HG03159 (cell line): ENCODE results near the gene IL9R.
"Not testable (repeated sequence)": the region's sequence is repeated elsewhere in the genome, so short reads cannot be mapped to it uniquely, and the experiment has no call there.

ENCODE experiments used
- ATAC-seq: cut with Tn5 transposase; IDR thresholded peaks from one replicate; pipeline ENCODE4 v1.9.1; 2021; ENCODE audit warnings: mild to moderate bottlenecking, moderate library complexity; ENCODE audit not compliant: unreplicated experiment

The IL9R gene, protein sequence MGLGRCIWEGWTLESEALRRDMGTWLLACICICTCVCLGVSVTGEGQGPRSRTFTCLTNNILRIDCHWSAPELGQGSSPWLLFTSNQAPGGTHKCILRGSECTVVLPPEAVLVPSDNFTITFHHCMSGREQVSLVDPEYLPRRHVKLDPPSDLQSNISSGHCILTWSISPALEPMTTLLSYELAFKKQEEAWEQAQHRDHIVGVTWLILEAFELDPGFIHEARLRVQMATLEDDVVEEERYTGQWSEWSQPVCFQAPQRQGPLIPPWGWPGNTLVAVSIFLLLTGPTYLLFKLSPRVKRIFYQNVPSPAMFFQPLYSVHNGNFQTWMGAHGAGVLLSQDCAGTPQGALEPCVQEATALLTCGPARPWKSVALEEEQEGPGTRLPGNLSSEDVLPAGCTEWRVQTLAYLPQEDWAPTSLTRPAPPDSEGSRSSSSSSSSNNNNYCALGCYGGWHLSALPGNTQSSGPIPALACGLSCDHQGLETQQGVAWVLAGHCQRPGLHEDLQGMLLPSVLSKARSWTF

DNA sequence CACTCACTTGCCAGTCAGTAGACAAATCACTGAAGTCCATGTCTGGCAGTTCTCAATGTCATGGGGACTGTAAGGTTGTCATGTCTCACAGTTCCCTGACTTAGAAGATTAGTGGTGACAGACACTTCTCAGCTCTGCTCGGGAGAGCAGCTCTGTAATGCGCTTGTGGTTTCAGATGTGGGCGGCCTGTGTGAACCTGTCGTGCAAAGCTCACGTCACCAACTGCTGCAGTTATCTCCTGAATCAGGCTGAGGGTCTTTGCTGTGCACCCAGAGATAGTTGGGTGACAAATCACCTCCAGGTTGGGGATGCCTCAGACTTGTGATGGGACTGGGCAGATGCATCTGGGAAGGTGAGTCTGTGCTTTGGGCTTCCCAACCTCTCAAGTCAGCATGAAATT, at the start of gene IL9R:
IL9R (plus strand) TSS at position 261 of the 400 bp plus-strand sequence; CDS start at position 325, 64 bp downstream.
- ATAC-seq = peak; percentile 64

DNA sequence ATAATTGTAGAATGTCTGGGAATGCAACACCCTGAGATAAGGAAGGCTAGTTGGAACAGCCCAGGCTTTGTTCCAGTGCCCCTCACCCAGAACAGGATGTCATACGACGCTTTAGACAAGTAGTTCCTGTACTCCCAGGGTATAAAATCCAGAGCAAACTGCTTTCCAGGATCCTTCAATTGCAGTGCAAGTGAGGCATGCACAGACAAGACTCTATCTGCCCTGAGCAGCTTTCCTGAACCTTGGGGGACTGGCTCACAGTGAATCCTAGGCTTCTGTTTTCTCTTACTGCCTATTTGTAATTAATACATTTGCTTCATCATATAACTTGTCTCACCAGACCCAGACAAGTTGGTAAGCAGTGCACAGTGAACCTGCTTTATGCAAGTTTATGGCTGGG, 48.4 kb upstream of the IL9R start:
- no peak for ATAC-seq

DNA sequence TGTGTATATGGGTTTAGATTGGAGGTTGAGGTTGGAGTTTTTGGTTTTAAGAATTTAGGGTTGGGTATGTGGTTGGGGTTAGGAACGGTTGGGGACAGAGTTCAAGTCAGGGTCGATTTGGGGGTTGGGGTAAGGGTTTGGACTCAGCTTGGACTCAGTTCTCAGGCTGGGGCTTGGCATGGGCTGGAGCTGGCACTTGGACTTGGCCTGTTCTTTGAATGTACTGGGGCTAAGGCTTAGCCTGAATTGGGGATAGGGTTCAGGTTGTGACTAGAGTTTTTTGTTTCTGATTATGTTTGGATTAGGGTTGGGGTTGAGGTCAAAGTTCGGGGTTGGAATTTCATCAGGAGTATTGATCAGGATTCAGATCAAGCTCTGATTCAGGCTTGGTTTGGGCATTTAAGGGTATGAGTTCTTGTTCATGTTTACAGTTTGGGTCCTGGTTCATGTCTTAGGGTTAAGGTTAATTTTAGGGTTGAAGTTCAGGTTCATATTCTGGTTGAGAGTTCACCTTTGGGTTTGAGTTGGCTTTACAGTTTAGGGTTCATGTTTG, 46.2 kb upstream of the IL9R start:
- ATAC-seq = no peak

DNA sequence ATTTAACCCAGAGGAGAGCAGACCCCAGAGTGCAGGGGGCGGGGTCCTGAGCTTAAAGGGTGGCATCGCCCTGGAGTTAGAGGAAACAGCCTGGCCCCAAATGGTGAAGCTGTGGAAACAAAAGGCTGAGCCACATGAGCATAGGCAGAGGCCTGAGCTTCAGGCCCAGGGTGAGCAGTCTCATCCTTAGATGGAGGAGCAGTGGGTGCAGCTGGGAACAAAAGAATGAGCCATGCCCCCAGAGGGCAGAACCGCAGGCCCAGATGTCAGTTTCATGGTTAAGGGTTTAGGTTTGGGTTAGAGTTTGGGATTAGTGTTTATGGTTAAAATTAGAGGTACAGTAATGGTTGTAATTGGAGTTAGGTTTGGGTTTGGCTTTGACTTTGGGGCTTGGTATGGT, 44.4 kb upstream of the IL9R start:
- ATAC-seq = no peak

DNA sequence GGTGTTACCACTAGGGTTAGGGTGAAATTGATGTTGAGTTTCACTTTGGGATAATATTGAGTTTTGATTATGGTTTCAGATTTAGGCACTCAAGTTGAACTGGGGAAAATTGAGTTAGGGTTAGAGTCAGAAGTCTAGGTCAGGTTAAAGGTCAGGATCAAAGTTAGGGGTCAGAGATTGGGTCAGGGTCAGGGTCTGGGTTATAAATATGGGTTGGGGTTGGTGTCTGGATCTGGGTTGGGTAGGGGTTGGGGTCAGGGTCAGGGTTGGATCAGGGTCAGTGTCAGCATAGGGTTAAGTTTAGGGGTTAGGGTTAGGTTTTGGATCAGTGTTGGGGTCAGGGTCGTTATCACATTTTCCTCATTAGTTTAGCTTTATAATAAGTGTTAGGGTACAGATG, 42.7 kb upstream of the IL9R start:
- no peak for ATAC-seq

DNA sequence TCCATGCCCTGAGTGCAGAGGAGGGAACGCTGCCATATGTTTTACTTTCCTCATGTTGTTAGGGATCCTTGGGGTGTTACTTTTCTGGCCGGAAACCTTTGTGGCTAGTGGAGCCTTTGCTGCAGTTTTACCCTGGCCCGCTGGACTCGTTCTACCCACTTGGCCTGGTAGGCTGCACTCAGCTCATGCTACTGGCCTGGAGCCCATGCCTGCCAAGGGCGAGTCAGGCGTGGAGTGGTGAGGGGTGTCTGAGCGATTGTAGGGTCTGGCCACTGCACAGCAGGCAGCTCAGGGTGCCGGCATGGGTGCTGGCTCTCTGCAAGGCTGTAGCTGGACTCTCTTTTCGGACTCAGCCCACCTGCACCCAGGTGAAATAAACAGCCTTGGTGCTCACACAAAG, 41.4 kb upstream of the IL9R start:
- no peak for ATAC-seq

DNA sequence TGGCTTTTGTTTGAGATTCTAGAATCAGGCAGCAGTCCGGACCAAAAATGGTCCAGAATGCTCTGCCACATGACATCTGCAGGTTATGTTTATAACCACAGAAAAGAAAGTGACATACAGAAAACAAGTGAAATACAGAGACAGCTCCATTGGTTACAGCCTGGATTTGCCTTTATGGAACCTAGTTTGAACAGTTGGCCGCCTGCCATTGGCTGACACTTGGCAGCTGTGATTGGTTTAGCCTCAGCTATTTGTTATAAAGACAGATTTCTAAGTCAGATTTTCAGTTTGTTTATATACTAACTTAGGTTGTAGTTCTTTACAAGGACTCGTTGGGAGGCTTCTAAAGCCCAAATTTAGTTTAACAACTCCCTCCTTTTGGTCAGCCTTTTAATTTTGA, 40.8 kb upstream of the IL9R start:
- ATAC-seq = no peak

DNA sequence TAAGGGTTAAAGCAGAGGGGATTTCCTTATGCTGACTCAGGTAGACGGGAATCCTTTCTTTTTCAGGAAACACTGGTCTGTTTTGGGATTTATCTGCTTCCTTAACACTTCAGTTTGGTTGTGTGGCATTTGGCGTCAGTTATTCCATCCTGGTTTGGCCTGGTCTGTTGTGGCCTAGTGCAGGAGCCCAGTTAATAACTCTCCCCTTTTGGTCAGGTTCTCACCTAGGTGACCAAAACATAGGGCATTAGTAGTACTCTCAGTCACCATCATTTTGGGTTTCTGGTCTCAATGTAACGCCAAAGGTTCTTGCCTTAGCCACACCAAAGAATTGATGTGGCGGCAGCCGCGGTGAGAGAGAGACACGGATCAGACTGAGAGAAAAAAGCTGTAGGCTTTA, 39.7 kb upstream of the IL9R start:
- ATAC-seq = no peak

DNA sequence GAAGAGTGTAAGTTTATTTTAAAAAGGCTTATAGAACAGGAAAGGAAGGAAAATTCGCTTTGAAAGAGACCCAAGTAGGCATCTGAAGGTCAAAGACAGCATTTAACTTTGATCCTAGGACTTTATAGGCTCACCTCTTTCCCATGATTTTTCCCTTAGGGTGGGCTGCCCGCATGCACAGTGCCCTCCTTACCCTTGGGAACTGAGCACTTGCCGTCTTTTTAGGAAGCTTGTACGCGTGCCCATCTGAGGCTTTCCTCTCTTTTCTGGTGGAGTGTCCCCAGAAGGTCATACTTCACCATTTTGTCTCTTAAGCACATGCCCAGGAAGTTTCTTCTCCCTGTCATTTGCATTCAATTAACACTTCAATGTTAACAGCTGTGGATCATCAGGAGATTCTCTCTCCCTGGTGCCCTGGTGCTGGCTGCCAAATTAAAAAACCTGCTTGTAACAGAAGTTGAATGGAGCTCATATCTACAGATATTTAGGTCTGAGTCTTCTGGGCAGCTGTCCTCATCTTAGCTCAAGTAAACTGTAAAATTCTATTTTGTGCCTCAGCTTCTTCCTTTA, 38.4 kb upstream of the IL9R start:
- ATAC-seq = no peak

DNA sequence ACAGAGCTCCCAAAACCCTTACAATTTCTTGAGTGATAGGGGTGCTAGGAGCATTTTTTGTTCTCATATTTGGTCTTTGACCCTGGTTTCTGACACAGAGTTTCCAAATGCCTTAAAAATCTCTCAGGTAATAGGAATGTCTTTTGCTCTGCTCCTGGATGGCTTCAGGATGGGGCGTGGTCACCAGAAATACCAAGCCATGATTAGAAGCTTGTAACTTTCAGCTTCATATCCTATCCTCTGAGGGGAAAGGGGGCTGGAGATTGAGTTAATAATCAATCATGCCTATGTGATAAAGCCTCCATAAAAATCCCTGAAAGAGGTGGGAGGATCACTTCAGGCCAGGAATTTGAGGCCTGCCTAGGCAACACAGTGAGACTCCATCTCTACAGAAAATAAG, 34.6 kb upstream of the IL9R start:
- no peak for ATAC-seq

DNA sequence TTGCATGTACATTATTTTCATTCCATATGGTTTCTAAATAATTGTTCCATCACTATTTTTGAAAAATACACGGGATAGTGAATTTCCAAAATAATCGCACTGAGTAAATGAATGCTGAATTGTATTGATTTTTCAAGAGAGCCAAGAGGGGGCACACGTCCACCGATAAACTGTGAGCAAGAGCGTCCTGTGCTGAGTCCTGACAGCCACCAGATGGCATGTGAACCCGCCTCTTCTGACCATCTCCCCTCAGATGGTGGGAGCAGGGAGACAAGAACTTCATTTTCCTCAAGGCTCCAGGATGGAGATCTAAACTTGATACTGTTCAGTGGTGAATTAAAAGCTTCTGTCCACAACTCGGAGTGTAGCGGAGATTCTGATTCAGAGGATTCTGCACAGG, 30.6 kb upstream of the IL9R start:
- ATAC-seq = no peak

DNA sequence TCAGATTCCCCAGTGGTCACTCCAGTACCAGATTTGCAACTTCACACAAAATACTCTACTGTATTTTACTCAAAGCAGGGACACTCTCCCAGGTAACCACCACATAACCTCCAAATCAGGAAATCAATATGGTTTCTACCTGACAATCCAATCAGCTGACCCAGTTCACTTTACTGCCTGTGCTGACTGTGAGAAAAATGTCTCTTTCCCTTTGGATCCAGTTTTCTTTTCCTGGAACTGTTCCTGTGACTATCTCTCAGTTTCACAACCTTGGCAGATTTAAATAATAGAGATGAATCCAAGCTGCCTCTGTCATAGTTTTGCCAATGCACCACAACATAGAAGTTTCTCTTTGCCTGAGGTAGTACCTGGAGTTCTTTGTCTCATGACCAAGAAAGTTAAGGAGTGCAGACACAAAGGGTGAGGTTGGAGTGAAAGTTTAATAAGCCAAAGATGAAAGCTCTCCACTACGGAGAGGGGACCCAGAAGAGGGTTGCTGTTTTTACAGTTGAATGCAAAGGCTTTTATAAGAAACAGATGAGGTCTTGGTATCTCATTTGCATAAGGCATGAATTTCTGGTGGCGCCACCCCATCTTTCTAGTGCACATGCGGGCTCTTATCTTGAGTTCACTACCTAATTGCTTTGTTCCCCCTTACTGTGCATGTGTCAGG, 29.7 kb upstream of the IL9R start:
- ATAC-seq = no peak

DNA sequence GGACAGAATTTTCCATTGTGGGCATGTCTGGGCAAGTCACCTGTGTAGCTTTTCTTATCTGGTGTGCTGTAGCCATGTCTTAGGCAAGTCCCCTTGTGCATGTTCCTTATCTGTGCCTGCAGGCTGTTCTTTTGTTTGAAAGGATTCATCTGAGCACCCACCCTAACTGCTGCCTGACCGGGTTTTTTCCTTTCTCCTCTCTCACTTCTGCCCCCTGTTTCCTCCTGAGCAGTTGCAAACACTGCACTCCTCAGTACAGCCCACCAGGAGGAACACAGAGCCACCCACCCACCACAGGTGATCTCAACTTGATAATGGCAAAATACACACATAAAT, 29.2 kb upstream of the IL9R start:
- ATAC-seq = no peak

DNA sequence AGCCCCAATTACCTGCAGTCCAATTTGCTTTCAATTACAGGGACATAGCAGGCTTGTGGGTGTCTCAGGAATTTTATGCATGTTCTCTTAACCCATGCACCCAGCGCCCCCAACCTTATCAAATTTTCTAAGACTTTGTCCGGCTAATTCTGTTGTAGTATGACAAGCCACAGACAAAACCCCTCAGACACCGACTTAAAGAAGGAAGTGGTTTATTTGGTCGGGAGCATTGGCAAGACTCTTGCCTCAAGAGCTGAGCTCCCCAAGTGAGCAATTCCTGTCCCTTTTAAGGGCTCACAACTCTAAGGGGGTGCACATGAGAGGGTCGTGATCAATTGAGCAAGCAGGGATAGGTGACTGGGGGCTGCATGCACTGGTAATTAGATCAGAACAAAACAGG, 28.7 kb upstream of the IL9R start:
- ATAC-seq = no peak

DNA sequence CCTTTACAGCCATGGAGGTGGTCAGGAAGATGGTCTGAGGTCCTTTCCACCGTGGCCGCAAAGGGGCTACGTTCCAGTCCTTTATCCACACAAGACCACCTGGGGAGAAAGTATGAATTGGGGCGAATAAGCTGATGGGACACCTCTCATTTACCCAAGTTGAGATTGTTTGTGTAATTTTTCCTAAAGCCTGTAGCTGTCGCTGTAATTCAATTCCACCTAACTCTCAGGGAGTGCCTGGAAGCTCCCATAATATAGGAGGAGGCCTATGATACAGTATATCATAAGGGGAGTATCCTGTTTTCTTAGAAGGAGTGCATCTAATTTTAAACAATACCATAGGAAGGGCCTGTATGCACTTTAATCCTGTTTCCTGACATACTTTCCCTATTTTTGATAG, 25.8 kb upstream of the IL9R start:
- not testable (repeated sequence) for ATAC-seq

DNA sequence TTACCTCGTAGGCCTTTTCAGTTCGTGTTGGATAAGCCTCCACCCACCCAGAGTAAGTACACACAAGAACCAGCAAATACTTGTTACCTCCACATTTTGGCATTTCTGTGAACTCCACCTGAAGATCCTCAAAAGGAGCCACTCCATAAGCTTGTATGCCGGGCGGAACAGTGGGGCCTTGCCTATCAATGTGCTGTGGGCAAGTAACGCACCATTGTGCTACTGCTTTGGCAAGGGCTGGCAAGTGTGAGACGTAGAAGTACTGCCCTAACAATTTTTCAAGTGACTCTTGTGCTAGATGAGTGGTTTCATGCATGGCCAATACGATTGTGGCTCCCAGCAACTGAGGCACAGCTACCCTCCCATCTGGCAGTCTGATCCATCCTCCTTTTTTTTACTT, 25.3 kb upstream of the IL9R start:
- ATAC-seq = not testable (repeated sequence)

DNA sequence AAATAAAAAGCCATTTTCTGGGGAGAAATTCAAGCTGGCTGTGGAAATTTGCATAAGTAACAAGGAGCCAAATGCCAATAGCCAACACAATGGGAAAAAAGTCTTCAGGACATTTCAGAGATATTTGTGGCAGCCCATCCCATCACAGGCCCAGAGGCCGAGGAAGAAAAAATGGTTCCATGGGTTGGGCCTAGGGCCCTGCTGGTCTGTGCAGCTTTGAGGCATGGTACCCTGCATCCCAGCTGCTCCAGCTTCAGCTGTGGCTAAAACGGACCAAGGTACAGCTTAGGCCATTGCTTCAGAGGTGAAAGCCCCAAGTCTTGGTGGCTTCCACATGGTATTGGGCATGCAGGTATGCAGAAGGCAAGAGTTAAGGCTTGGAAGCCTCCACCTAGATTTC, 14.2 kb upstream of the IL9R start:
- ATAC-seq = no peak

DNA sequence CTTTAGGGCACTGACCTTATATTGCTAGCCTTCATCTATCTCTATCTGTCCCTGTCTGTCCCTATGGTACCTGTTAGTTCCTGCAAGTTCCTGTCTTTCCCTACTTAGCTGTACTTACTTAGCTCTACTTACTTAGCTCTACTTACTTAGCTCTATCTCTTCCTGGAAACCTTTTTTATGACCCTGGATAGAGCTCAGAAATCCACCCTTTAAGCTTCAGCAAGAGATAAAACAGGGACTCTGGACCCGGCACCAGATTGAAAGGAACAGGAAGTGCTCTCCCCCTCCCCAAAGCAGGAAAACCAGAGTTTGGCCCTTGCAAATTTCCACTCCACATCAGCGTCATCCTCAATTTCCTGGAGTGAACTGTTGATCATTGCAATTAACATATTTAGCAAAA, 12.3 kb upstream of the IL9R start:
- no peak for ATAC-seq

DNA sequence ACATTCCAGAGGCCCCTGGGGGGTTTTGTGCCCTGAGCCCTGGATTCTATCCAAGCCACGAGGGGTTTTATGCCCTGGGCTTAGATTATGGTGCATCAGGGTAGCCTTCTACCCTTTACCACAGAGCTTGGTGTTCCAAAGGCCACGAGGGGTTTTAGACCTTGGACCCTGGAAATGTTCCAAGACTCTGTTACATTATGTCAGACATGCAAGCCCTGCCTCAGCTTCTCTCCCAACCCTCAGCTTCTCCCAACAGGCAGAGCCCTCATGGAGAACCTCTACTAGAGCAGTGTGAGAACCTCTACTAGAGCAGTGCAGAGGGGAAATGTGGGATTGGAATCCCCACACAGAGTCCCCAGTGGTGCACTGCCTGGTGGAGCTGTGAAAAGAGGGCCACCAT, 10.5 kb upstream of the IL9R start:
- not testable (repeated sequence) for ATAC-seq

DNA sequence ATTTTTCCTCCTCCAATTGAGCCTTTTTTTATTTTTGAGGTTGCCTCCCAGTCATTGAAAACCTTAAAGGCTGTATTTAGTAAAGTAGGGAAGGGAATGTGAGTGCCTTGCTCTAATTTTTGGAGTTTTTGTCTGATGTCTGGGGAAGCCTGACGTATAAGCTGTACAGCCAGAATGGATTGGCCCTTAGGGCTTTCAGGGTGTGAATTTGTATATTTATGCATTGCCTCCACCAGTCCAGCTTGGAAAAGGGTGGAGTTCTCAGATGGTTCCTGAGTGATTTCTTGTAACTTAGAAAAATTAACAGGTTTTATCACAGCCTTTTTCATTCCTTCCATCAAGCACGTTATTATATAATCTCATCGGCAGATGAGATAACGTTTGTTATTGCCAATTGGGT, 8.6 kb upstream of the IL9R start:
- ATAC-seq = no peak

DNA sequence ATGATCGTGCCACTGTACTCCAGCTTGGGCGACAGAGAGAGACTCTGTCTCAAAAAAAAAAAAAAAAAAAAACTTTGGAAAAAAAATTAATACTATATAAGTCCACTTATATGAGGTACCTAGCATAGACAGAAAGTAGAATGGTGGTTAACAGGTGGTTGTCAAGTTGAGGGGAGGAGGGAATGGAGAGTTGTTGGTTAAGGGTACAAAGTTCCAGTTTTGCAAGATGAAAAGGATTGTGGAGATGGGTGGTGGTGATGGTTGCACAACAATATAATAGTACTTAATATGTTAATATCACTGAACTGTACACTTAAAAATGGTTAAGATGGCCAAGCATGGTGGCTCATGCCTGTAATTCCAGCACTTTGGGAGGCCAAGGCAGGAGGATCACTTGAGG, 4.1 kb upstream of the IL9R start:
- ATAC-seq = no peak

DNA sequence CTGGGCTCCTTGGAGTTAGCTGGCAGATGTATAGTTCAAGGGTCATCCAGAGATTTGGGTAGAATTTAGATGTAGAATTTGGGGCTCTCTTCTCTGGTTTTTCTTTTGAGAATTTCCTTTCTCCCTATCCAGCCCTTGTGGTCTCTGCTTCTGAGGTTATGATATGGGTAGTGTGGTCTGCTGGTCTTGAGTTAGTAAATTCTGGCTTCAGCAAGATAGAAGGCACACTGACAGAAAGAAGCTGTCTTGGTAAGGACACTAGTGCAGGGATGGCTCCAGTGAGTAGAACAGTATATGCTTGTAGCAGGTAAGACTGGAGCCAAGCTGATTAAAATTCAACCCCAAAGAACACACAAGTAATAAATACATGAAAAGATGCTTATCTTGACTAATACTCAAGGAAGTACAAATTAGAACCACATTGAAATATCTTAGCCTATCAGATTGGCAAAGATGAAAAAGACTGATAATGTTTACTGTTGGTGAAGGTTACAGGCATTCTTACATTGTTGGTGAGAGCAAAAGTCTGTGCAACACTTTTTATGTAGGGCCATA, 2.1 kb upstream of the IL9R start:
- ATAC-seq = no peak
